ENCODE data around the gene VSIG10L. TPM values are rescaled to one million over a fixed set of nuclear protein-coding genes. Genes with fewer than 3 reads are reported as not detected.

Gene VSIG10L
- 0.58 and 0.74 TPM in 2 replicates for total RNA-seq (2022)
- Bru-seq, nascent RNA = percentile 19 among the genes with signal in this experiment
- BruChase-seq, experiment 1, labeled RNA remaining after a 6-hour chase = percentile 29 among the genes with signal in this experiment
- percentile 27 among the genes with signal in this experiment for BruChase-seq, experiment 2, labeled RNA remaining after a 2-hour chase
- long read RNA-seq, partial matches to known transcripts = 3 of 3 reads
- long read RNA-seq, other reads (novel, unspliced or antisense) = 0 of 3 reads

- ChIA-PET CTCF (interaction anchor here (0.6 to 1.1 kb wide), 3 partner anchors 16 to 651 kb away, joined by 3 read pairs; no protein-coding TSS in a partner anchor), POLR2A (interaction anchor here (0.8 to 3.1 kb wide), 3 partner anchors 17 to 25 kb away, joined by 4 to 20 read pairs (median 8); no protein-coding TSS in a partner anchor)
- no peak for DNase-seq (ENCODE audit: unreplicated experiment)
- H3K36me3 Mint-ChIP-seq (ENCODE audit: insufficient read depth, unreplicated experiment) = peaks cover 6% of the 10 kb centered on the region
- TF ChIP-seq, protein P1, sequence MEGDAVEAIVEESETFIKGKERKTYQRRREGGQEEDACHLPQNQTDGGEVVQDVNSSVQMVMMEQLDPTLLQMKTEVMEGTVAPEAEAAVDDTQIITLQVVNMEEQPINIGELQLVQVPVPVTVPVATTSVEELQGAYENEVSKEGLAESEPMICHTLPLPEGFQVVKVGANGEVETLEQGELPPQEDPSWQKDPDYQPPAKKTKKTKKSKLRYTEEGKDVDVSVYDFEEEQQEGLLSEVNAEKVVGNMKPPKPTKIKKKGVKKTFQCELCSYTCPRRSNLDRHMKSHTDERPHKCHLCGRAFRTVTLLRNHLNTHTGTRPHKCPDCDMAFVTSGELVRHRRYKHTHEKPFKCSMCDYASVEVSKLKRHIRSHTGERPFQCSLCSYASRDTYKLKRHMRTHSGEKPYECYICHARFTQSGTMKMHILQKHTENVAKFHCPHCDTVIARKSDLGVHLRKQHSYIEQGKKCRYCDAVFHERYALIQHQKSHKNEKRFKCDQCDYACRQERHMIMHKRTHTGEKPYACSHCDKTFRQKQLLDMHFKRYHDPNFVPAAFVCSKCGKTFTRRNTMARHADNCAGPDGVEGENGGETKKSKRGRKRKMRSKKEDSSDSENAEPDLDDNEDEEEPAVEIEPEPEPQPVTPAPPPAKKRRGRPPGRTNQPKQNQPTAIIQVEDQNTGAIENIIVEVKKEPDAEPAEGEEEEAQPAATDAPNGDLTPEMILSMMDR (IDR thresholded peaks at IDR 0.05; ENCODE audit: unreplicated experiment) = no peak
- H3K4me3 Mint-ChIP-seq (ENCODE audit: unreplicated experiment) = peak within 1 kb of the TSS; percentile 76
- peak within 1 kb of the TSS; percentile 65 for H3K27ac Mint-ChIP-seq (ENCODE audit: low read depth, unreplicated experiment)
- peaks cover 11% of the 10 kb centered on the region for H3K4me1 Mint-ChIP-seq (ENCODE audit: insufficient read depth, unreplicated experiment)
- no peaks in the 10 kb centered on the region for H3K27me3 Mint-ChIP-seq (ENCODE audit: insufficient read depth, unreplicated experiment)
- no TSS peak for BruUV-seq (replicated peaks)
- no peaks in the 10 kb centered on the region for H3K9me3 Mint-ChIP-seq (ENCODE audit: unreplicated experiment)
- intact Hi-C loops (cut with micrococcal nuclease) = no loop called here
Observed at GRCh38 chr19:51341976-51342580, at the start of gene VSIG10L. Gene VSIG10L (minus strand): TSS chr19:51342139. CDS start chr19:51342124, 15 bp downstream.

DNA sequence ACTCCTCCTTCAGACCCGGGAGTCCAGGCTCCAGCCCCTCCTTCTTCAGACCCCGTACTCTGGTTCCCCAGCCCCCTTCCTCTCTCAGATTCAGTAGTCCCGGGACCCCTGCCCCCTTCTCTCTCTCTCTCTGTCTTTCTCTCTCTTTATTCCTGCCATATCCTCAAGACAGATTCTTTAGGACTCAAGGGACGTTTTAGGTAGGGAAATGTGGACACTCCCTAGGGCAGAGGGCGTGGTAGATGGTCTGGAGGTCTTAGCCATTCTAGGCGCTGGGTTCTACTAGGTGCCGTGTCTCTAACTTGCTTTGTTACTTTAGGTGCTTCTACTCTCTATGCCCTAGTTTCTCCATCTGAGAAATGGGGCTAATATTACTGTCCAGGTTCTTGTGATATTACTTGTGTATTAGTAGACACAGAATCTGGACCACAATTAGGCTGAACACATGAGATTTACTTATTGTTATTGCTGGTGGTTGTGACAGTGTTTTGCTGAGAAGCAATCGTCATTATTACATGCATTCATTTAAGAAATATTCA lies 49.2 kb upstream of the VSIG10L start:
- no peaks in the 10 kb centered on the region for H3K36me3 Mint-ChIP-seq (ENCODE audit: insufficient read depth, unreplicated experiment)

GRCh38 chr19:51389143-51389542 lies 47.2 kb upstream of the VSIG10L start:
- no peak for DNase-seq (ENCODE audit: unreplicated experiment)
- Mint-ChIP-seq H3K36me3 (ENCODE audit: insufficient read depth, unreplicated experiment) (no peaks in the 10 kb centered on the region), H3K4me3 (ENCODE audit: unreplicated experiment) (no peak overlapping the region), H3K27ac (ENCODE audit: low read depth, unreplicated experiment) (no peak overlapping the region), H3K4me1 (ENCODE audit: insufficient read depth, unreplicated experiment) (no peaks in the 10 kb centered on the region), H3K27me3 (ENCODE audit: insufficient read depth, unreplicated experiment) (no peaks in the 10 kb centered on the region), H3K9me3 (ENCODE audit: unreplicated experiment) (no peaks in the 10 kb centered on the region)
- TF ChIP-seq, protein P1 (IDR thresholded peaks at IDR 0.05; ENCODE audit: unreplicated experiment) = no peak
- intact Hi-C loops (cut with micrococcal nuclease) = no loop called here
- POLR2A ChIA-PET = interaction anchor here (0.7 kb wide), 1 partner anchor 8 kb away, joined by 4 read pairs; no protein-coding TSS in a partner anchor
- BruUV-seq (replicated peaks) = no TSS peak
- CTCF ChIA-PET = interaction anchor here (0.6 to 0.9 kb wide), 2 partner anchors 11 to 389 kb away, joined by 3 read pairs; no protein-coding TSS in a partner anchor

More for the DNA sequence above, 49.2 kb upstream of the VSIG10L start:
- intact Hi-C loops (cut with micrococcal nuclease) = no loop called here
- peak overlapping the region; percentile 7 for H3K27ac Mint-ChIP-seq (ENCODE audit: low read depth, unreplicated experiment)
- CTCF ChIA-PET = interaction anchor here (0.8 kb wide), 2 partner anchors 386 to 390 kb away, joined by 3 read pairs; no protein-coding TSS in a partner anchor
- H3K27me3 Mint-ChIP-seq (ENCODE audit: insufficient read depth, unreplicated experiment) = no peaks in the 10 kb centered on the region
- POLR2A ChIA-PET = no interaction called here
- H3K4me1 Mint-ChIP-seq (ENCODE audit: insufficient read depth, unreplicated experiment) = peaks cover 7% of the 10 kb centered on the region
- TF ChIP-seq, protein P1 (IDR thresholded peaks at IDR 0.05; ENCODE audit: unreplicated experiment) = no peak
- BruUV-seq (replicated peaks) = no TSS peak
- no peak for DNase-seq (ENCODE audit: unreplicated experiment)
- H3K4me3 Mint-ChIP-seq (ENCODE audit: unreplicated experiment) = no peak overlapping the region
- no peaks in the 10 kb centered on the region for H3K9me3 Mint-ChIP-seq (ENCODE audit: unreplicated experiment)

DNA sequence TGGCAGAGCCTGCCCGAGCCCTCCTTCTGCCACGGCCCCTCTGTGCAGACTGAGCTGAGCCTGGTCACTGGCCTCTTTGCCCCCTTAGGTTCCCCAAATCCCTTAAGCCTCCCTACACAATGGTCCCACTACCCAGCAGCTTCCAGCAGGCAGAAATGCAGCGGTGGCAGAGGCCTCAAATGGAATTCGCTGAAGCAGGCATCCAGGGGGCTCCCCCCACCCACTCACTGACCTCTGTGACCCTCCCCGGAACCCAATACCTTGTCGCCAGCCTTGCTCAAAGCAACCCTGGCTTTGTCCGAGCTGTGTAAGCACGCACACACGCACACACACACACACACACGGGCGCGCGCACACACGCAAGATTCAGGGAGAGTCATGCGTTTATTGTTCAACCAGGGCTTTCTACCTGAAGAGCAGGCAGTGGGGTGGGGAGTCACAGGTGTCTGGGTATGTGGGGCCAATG lies 46.0 kb upstream of the VSIG10L start, which contains the start of gene LIM2:
Gene LIM2, minus strand, starts transcription at position 51 of the 466 bp plus-strand sequence. CDS start 531 bp downstream, outside the sequence.
- intact Hi-C loops (cut with micrococcal nuclease) = no loop called here
- ChIA-PET POLR2A (no interaction called here), CTCF (interaction anchor here (0.6 to 0.9 kb wide), 2 partner anchors 13 to 329 kb away, joined by 3 to 4 read pairs; no protein-coding TSS in a partner anchor)
- Mint-ChIP-seq H3K27me3 (ENCODE audit: insufficient read depth, unreplicated experiment) (no peaks in the 10 kb centered on the region), H3K4me3 (ENCODE audit: unreplicated experiment) (no peak within 1 kb of the TSS), H3K27ac (ENCODE audit: low read depth, unreplicated experiment) (no peak within 1 kb of the TSS), H3K4me1 (ENCODE audit: insufficient read depth, unreplicated experiment) (no peaks in the 10 kb centered on the region), H3K9me3 (ENCODE audit: unreplicated experiment) (no peaks in the 10 kb centered on the region), H3K36me3 (ENCODE audit: insufficient read depth, unreplicated experiment) (no peaks in the 10 kb centered on the region)
- TF ChIP-seq, protein P1 (IDR thresholded peaks at IDR 0.05; ENCODE audit: unreplicated experiment) = no peak
- no TSS peak for BruUV-seq (replicated peaks)
- no peak for DNase-seq (ENCODE audit: unreplicated experiment)
